Activated CD8-positive, alpha-beta T cell treated with anti-CD3 and anti-CD28 coated beads for 36 hours (primary cell): ENCODE measurements around the gene FMC1. TPM values are rescaled to one million over a fixed set of nuclear protein-coding genes. Genes with fewer than 3 reads are reported as not detected.
"Not testable (repeated sequence)": the region's sequence is repeated elsewhere in the genome, so short reads cannot be mapped to it uniquely, and the experiment has no call there.

ENCODE experiments used
- ATAC-seq: fragments of 200-7000 bp; cut with Tn5 transposase; one replicate; pipeline ENCODE4 v1.10.0; 2021; ENCODE audit warnings: mild to moderate bottlenecking, moderate library complexity
- CTCF ChIA-PET: fragments of 350-600 bp; sonication (Branson Sonifier 250); formaldehyde crosslinking; loops from one replicate; lab custom pipeline; 2021; ENCODE audit warnings: antibody characterized with exemption; lab: Charles Lee
- POLR2A ChIA-PET: fragments of 350-600 bp; sonication (Branson Sonifier 250); formaldehyde crosslinking; loops from one replicate; lab custom pipeline; 2021; ENCODE audit warnings: antibody characterized with exemption; lab: Charles Lee
- DNase-seq: peaks from one replicate; pipeline ENCODE4 v3.0.0-alpha.2; 2020
- H3K27ac Mint-ChIP-seq: one replicate; pipeline ENCODE4 v1.8.0; 2021; ENCODE audit warnings: mild to moderate bottlenecking, mixed read lengths
- H3K27me3 Mint-ChIP-seq: one replicate; pipeline ENCODE4 v1.8.0; 2021; ENCODE audit warnings: mixed read lengths
- H3K36me3 Mint-ChIP-seq: one replicate; pipeline ENCODE4 v1.8.0; 2021; ENCODE audit warnings: low read depth, mixed read lengths
- H3K4me1 Mint-ChIP-seq: one replicate; pipeline ENCODE4 v1.8.0; 2021; ENCODE audit warnings: low read depth, mixed read lengths
- H3K4me3 Mint-ChIP-seq: one replicate; pipeline ENCODE4 v1.8.0; 2021; ENCODE audit warnings: mild to moderate bottlenecking, moderate library complexity, mixed read lengths
- H3K9me3 Mint-ChIP-seq: one replicate; pipeline ENCODE4 v1.8.0; 2021; ENCODE audit warnings: mixed read lengths
- intact Hi-C: fragments of 100-400 bp; cut with micrococcal nuclease; formaldehyde crosslinking; loops from one replicate; pipeline ENCODE4 v1.10.0; 2022
- total RNA-seq, 2 experiments: library from RNA; stranded (reverse); gene quantifications; one replicate each; pipeline ENCODE4 v1.2.3, GENCODE V29; 2021
- TF ChIP-seq, protein P1 (sequence below): fragments of 200-600 bp; IDR thresholded peaks from one replicate; pipeline ENCODE4 v1.8.0; 2022; ENCODE audit warnings: antibody characterized with exemption, mild to moderate bottlenecking

Gene FMC1
- total RNA-seq, 2 experiments from 2014 or later, result 9.9 to 12.6 TPM

DNA sequence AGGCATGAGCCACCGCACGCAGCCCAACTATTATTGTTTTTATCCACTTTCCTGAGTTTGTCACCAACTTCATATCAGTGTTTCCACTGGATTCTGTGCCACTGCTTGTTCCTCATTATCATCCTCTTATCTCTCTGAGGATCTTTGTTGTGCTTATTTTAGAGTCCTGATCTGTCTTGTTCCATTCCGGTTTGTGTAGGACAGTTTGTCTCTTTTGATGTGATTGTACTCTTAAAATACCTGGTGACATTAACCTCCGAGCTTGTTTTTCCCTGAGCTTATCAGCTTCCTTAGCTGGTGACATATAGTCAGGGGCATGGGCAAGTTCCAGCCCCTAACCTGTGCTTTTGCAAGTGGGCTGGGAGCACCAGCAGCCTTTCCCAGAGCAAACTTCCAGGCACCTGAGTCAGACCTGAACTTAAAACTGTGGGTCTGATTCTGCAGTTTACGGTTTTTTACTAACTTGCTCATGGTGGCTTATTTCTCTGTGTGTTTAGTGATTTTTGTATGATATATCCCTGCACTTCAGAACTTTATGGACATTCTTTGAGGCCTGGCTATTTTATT, 23.1 kb upstream of the FMC1 start:
- ATAC-seq, result no peak
- Mint-ChIP-seq H3K27me3 (no peaks in the 10 kb centered on the region), H3K9me3 (no peaks in the 10 kb centered on the region), H3K36me3 (no peaks in the 10 kb centered on the region), H3K4me1 (no peaks in the 10 kb centered on the region), H3K4me3 (no peak overlapping the region), H3K27ac (no peak overlapping the region)
- DNase-seq, result no peak
- ChIA-PET POLR2A (no interaction called here), CTCF (no interaction called here)
- TF ChIP-seq, protein P1, sequence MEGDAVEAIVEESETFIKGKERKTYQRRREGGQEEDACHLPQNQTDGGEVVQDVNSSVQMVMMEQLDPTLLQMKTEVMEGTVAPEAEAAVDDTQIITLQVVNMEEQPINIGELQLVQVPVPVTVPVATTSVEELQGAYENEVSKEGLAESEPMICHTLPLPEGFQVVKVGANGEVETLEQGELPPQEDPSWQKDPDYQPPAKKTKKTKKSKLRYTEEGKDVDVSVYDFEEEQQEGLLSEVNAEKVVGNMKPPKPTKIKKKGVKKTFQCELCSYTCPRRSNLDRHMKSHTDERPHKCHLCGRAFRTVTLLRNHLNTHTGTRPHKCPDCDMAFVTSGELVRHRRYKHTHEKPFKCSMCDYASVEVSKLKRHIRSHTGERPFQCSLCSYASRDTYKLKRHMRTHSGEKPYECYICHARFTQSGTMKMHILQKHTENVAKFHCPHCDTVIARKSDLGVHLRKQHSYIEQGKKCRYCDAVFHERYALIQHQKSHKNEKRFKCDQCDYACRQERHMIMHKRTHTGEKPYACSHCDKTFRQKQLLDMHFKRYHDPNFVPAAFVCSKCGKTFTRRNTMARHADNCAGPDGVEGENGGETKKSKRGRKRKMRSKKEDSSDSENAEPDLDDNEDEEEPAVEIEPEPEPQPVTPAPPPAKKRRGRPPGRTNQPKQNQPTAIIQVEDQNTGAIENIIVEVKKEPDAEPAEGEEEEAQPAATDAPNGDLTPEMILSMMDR, result no peak
- intact Hi-C loops, result no loop called here

DNA sequence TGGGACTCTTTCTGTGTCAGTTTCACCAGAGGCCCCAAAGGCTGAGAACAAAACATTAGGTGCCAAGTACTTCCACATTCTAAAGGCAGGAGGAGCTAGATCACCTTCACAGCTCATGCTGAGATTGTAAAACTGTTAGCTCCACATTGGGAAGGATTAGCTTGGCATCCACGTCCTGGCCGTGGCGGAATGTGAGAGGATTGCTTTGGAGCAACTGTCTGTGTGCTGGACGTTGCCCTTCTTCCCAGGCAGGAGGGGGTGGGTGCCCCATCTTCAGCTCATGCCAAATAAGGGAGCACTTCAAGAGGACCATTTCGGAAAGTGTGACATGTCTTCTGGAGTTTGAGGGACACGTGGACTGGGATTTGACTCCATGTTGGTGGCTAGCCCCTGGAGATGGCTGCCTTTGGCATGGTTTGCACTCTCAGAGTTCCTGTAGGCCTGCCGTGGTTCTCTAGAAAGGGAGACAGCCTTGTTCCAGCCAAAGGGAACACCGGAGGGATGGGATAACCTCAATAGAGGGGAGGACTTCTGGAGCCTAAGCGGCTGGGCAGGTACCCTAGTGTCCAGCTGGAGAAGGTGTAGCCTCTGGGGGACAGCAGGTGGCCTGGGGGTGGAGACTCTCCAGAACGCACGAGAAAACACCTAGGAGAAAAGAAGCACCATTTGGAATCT, 19.9 kb upstream of the FMC1 start:
- CTCF ChIA-PET, result interaction anchor here (1.0 kb wide), 1 partner anchor 8 kb away, joined by 5 read pairs; no protein-coding TSS in a partner anchor
- POLR2A ChIA-PET, result interaction anchor here (1.0 kb wide), 1 partner anchor 39 kb away, joined by 3 read pairs; the partner anchor contains the start of gene LUC7L2
- TF ChIP-seq, protein P1, result no peak

GRCh38 chr7:139324709-139325108, 16.4 kb upstream of the FMC1 start:
- ChIA-PET CTCF (interaction anchor here (1.3 kb wide), 1 partner anchor 18 kb away, joined by 3 read pairs; no protein-coding TSS in a partner anchor), POLR2A (interaction anchor here (1.2 kb wide), 1 partner anchor 34 kb away, joined by 3 read pairs; no protein-coding TSS in a partner anchor)
- H3K36me3 Mint-ChIP-seq, intact Hi-C loops, H3K27ac Mint-ChIP-seq, H3K9me3 Mint-ChIP-seq, ATAC-seq, H3K27me3 Mint-ChIP-seq, H3K4me3 Mint-ChIP-seq, H3K4me1 Mint-ChIP-seq, DNase-seq: not testable (repeated sequence)

More for the DNA sequence above, 19.9 kb upstream of the FMC1 start:
- no peak for ATAC-seq
- H3K27ac Mint-ChIP-seq, result no peak overlapping the region
- H3K27me3 Mint-ChIP-seq, result no peaks in the 10 kb centered on the region
- no peak overlapping the region for H3K4me3 Mint-ChIP-seq
- no peaks in the 10 kb centered on the region for H3K4me1 Mint-ChIP-seq
- no peaks in the 10 kb centered on the region for H3K36me3 Mint-ChIP-seq
- no peak for DNase-seq
- intact Hi-C loops, result no loop called here
- no peaks in the 10 kb centered on the region for H3K9me3 Mint-ChIP-seq

DNA sequence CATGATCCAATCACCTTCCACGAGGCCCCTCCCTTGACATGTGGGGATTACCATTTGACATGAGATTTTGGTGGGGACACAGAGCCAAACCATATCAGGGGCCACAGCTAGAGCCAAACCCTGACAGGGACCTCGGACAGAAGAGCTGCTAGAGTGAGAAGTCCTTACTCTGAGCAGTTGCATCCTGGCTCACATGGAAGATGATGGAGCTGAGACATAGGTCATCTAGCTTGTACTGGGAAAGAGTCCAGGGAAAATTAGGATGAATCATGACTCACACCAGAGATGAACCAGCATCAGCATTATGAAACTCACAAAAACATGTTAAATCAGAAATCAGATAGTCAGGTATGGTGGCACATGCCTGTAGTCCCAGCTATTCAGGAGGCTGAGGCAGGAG, 12.8 kb upstream of the FMC1 start:
- no peaks in the 10 kb centered on the region for H3K27me3 Mint-ChIP-seq
- no peak overlapping the region for H3K4me3 Mint-ChIP-seq
- POLR2A ChIA-PET, result no interaction called here
- DNase-seq, result no peak
- H3K4me1 Mint-ChIP-seq, result peaks cover 13% of the 10 kb centered on the region
- no peak overlapping the region for H3K27ac Mint-ChIP-seq
- H3K9me3 Mint-ChIP-seq, result no peaks in the 10 kb centered on the region
- CTCF ChIA-PET, result interaction anchor here (1.2 kb wide), 1 partner anchor 16 kb away, joined by 3 read pairs; no protein-coding TSS in a partner anchor
- TF ChIP-seq, protein P1, result no peak
- no peak for ATAC-seq
- no peaks in the 10 kb centered on the region for H3K36me3 Mint-ChIP-seq
- intact Hi-C loops, result no loop called here

DNA sequence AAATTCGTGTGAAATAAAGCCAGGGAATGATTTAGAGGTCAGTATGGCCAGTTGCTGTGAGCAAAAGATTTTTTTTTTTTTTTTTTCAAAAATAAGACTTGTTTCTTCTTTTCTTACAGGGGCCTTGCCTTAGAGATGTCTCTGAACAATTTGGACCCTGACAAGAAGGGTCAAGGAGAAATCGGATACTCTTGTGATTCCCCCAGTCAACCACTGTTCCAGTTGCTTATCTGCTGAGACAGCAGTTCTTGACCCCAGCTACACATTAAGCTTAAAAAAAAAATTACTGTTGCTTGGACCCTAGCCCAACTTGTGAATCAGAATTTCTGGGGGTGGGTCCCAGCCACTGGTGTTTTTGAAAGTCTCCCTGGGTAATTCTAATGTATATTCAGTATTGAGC, 12.0 kb upstream of the FMC1 start:
- ChIA-PET CTCF (interaction anchor here (1.2 to 1.3 kb wide), 2 partner anchors 8 to 16 kb away, joined by 3 to 5 read pairs; no protein-coding TSS in a partner anchor), POLR2A (no interaction called here)
- TF ChIP-seq, protein P1, result no peak
- peaks cover 13% of the 10 kb centered on the region for H3K4me1 Mint-ChIP-seq
- ATAC-seq, result no peak
- no peaks in the 10 kb centered on the region for H3K9me3 Mint-ChIP-seq
- H3K27ac Mint-ChIP-seq, result no peak overlapping the region
- H3K4me3 Mint-ChIP-seq, result no peak overlapping the region
- H3K36me3 Mint-ChIP-seq, result no peaks in the 10 kb centered on the region
- no peaks in the 10 kb centered on the region for H3K27me3 Mint-ChIP-seq
- DNase-seq, result no peak
- intact Hi-C loops, result no loop called here
